HG03025 (cell line): Measurements from ENCODE around the gene GET4.
"Not testable (repeated sequence)": the region's sequence is repeated elsewhere in the genome, so short reads cannot be mapped to it uniquely, and the experiment has no call there.

Experiments used
- ATAC-seq: cut with Tn5 transposase; IDR thresholded peaks from one replicate; pipeline ENCODE4 v1.9.1; 2021; ENCODE audit warnings: mild to moderate bottlenecking, moderate library complexity; ENCODE audit not compliant: unreplicated experiment, low FRiP score

The GET4 gene

GRCh38 chr7:939843-940242, 63.5 kb downstream of the GET4 start:
- no peak for ATAC-seq

GRCh38 chr7:940599-941408, 64.5 kb downstream of the GET4 start:
- ATAC-seq, result no peak

GRCh38 chr7:943793-944192, 67.4 kb downstream of the GET4 start:
- not testable (repeated sequence) for ATAC-seq

GRCh38 chr7:944744-945143, 68.4 kb downstream of the GET4 start:
- no peak for ATAC-seq

GRCh38 chr7:945147-945555, 68.8 kb downstream of the GET4 start:
- ATAC-seq, result no peak

- ATAC-seq, result no peak
These were observed 69.4 kb downstream of the GET4 start for GRCh38 chr7:945556-946255.
